RWPE2 (cell line): ENCODE measurements around the gene IFNAR2.
"Not testable (repeated sequence)": the region's sequence is repeated elsewhere in the genome, so short reads cannot be mapped to it uniquely, and the experiment has no call there.

Experiments used
- ATAC-seq: fragments of 200-7000 bp; cut with Tn5 transposase; 3 replicates; pipeline ENCODE4 v1.9.1; 2021; ENCODE audit warnings: low read depth
- DNase-seq: peaks from one replicate; pipeline ENCODE4 v3.0.0-alpha.2; 2020; ENCODE audit warnings: low spot score
- H3K27ac ChIP-seq: fragments of 450-650 bp; 2 replicates; pipeline ENCODE4 v1.5.1; 2017; ENCODE audit warnings: mild to moderate bottlenecking; ENCODE audit not compliant: poor library complexity, severe bottlenecking
- H3K27me3 ChIP-seq: fragments of 250-450 bp; sonication (Bioruptor Pico); 2 replicates; pipeline ENCODE4 v1.5.1; 2021; ENCODE audit warnings: mild to moderate bottlenecking, moderate library complexity; ENCODE audit not compliant: insufficient read depth, poor library complexity, severe bottlenecking
- H3K36me3 ChIP-seq: fragments of 250-450 bp; sonication (Bioruptor Pico); 2 replicates; pipeline ENCODE4 v1.5.1; 2020; ENCODE audit warnings: low read depth, mild to moderate bottlenecking, moderate library complexity
- H3K4me1 ChIP-seq: fragments of 250-450 bp; sonication (Bioruptor Pico); 2 replicates; pipeline ENCODE4 v1.5.1; 2021; ENCODE audit warnings: mild to moderate bottlenecking, moderate library complexity; ENCODE audit not compliant: insufficient read depth, poor library complexity, severe bottlenecking
- H3K4me3 ChIP-seq: fragments of 250-450 bp; sonication (Bioruptor Pico); 2 replicates; pipeline ENCODE4 v1.5.1; 2021; ENCODE audit warnings: mild to moderate bottlenecking, moderate library complexity; ENCODE audit not compliant: severe bottlenecking
- H3K9me3 ChIP-seq: fragments of 250-450 bp; sonication (Bioruptor Pico); 2 replicates; pipeline ENCODE4 v1.5.1; 2021; ENCODE audit warnings: mild to moderate bottlenecking, moderate library complexity; ENCODE audit not compliant: severe bottlenecking
- CTCF ChIP-seq: fragments of 450-650 bp; IDR thresholded peaks from one replicate; pipeline ENCODE4 v1.5.1; 2017; ENCODE audit warnings: mild to moderate bottlenecking, moderate library complexity; ENCODE audit not compliant: poor library complexity, severe bottlenecking

The IFNAR2 gene

GRCh38 chr21:33241846-33242245 is 12.1 kb downstream of the IFNAR2 start:
- Histone ChIP-seq H3K9me3 (no peaks in the 10 kb centered on the region), H3K36me3 (peaks cover 7% of the 10 kb centered on the region; the same call in 1 of the 2 replicates), H3K27ac (no peak overlapping the region), H3K4me1 (no peaks in the 10 kb centered on the region), H3K4me3 (no peak overlapping the region), H3K27me3 (no peaks in the 10 kb centered on the region)
- no peak for TF ChIP-seq CTCF
- ATAC-seq (no peak), DNase-seq (no peak)

- H3K36me3 ChIP-seq, result peaks cover 13% of the 10 kb centered on the region
- H3K9me3 ChIP-seq, H3K27ac ChIP-seq, H3K4me1 ChIP-seq, ATAC-seq, H3K27me3 ChIP-seq, DNase-seq, H3K4me3 ChIP-seq: not testable (repeated sequence)
These were observed 13.1 kb downstream of the IFNAR2 start for GRCh38 chr21:33242846-33243245.

- no peak overlapping the region for H3K27ac ChIP-seq
- no peak for ATAC-seq
- peaks cover 14% of the 10 kb centered on the region for H3K36me3 ChIP-seq
- no peaks in the 10 kb centered on the region for H3K9me3 ChIP-seq
- no peak for DNase-seq
- H3K27me3 ChIP-seq, result no peaks in the 10 kb centered on the region
- no peak overlapping the region for H3K4me3 ChIP-seq
- no peaks in the 10 kb centered on the region for H3K4me1 ChIP-seq
- TF ChIP-seq CTCF, result no peak
These were observed 14.5 kb downstream of the IFNAR2 start for GRCh38 chr21:33244082-33244778.

- Histone ChIP-seq H3K27ac (no peak overlapping the region), H3K9me3 (no peaks in the 10 kb centered on the region), H3K4me1 (no peaks in the 10 kb centered on the region), H3K36me3 (peaks cover 14% of the 10 kb centered on the region), H3K4me3 (no peak overlapping the region), H3K27me3 (no peaks in the 10 kb centered on the region)
- no peak for TF ChIP-seq CTCF
- ATAC-seq (no peak), DNase-seq (no peak)
These were observed 15.0 kb downstream of the IFNAR2 start for GRCh38 chr21:33244779-33245105.

- H3K4me3 ChIP-seq, result no peak overlapping the region
- H3K36me3 ChIP-seq, result peaks cover 14% of the 10 kb centered on the region
- no peak overlapping the region for H3K27ac ChIP-seq
- H3K4me1 ChIP-seq, result no peaks in the 10 kb centered on the region
- no peak for ATAC-seq
- DNase-seq, result no peak
- no peak for TF ChIP-seq CTCF
- no peaks in the 10 kb centered on the region for H3K27me3 ChIP-seq
- H3K9me3 ChIP-seq, result no peaks in the 10 kb centered on the region
These were observed 15.7 kb downstream of the IFNAR2 start for GRCh38 chr21:33245289-33245918.
